NCI-H1436 treated with DMSO at 0.1 percent for 48 hours (cell line): ENCODE measurements around the gene ZNF879.

ENCODE experiments used
- DNase-seq: peaks from one replicate; lab custom pipeline; 2025; lab: John Stamatoyannopoulos, UW

ZNF879 gene

GRCh38 chr5:179023528-179024189 is at the start of gene ZNF879:
TSS of gene ZNF879 (plus strand) at chr5:179023804. CDS start at chr5:179025005, 1,201 bp downstream.
- DNase-seq, result no peak

GRCh38 chr5:178981381-178981780 is 42.2 kb upstream of the ZNF879 start:
- no peak for DNase-seq

GRCh38 chr5:178982941-178983340 is 40.7 kb upstream of the ZNF879 start:
- no peak for DNase-seq

- no peak for DNase-seq
Observed at GRCh38 chr5:178983728-178984127, 39.9 kb upstream of the ZNF879 start.

- no peak for DNase-seq
Observed at GRCh38 chr5:178984145-178985072, 39.2 kb upstream of the ZNF879 start.

GRCh38 chr5:178986326-178986960 is 37.2 kb upstream of the ZNF879 start:
- DNase-seq, result no peak

- DNase-seq, result no peak
Observed at GRCh38 chr5:178988436-178989220, 35.0 kb upstream of the ZNF879 start.

- DNase-seq, result no peak
Observed at GRCh38 chr5:178989311-178989710, 34.3 kb upstream of the ZNF879 start.

- no peak for DNase-seq
Observed at GRCh38 chr5:178990491-178990890, 33.1 kb upstream of the ZNF879 start.

GRCh38 chr5:178991190-178992145 is 32.1 kb upstream of the ZNF879 start:
- DNase-seq, result no peak

GRCh38 chr5:178992291-178992895 is 31.2 kb upstream of the ZNF879 start:
- no peak for DNase-seq

GRCh38 chr5:178993236-178993765 is 30.3 kb upstream of the ZNF879 start:
- DNase-seq, result no peak

- DNase-seq, result no peak
Observed at GRCh38 chr5:178993955-178994579, 29.5 kb upstream of the ZNF879 start.

- no peak for DNase-seq
Observed at GRCh38 chr5:178994580-178995340, 28.8 kb upstream of the ZNF879 start, which contains the start of gene GRM6. TSS of gene GRM6 (minus strand) at chr5:178995320. CDS start at chr5:178994944, 376 bp downstream.

GRCh38 chr5:178995341-178995690 is 28.3 kb upstream of the ZNF879 start:
- no peak for DNase-seq

GRCh38 chr5:178996156-178996555 is 27.4 kb upstream of the ZNF879 start:
- DNase-seq, result no peak

GRCh38 chr5:178997191-178997590 is 26.4 kb upstream of the ZNF879 start:
- DNase-seq, result no peak

- no peak for DNase-seq
Observed at GRCh38 chr5:178998441-178998840, 25.2 kb upstream of the ZNF879 start.

- DNase-seq, result no peak
Observed at GRCh38 chr5:179006564-179006963, 17.0 kb upstream of the ZNF879 start.
